SK-N-SH treated with all-trans-retinoic acid at 6 μM for 48 hours (cell line): ENCODE measurements around the gene ATP6V0C.

Source experiments
- ATAC-seq: fragments of 200-7000 bp; cut with Tn5 transposase; 3 replicates; pipeline ENCODE4 v1.9.1; 2020; ENCODE audit warnings: mild to moderate bottlenecking, moderate library complexity
- CSDC2 ChIP-seq: fragments of 250-450 bp; sonication (Bioruptor Pico); IDR thresholded peaks from 2 replicates; pipeline ENCODE4 v1.5.0; 2020; ENCODE audit warnings: mild to moderate bottlenecking, moderate library complexity
- ESRRG ChIP-seq: fragments of 250-450 bp; sonication (Bioruptor Pico); IDR thresholded peaks from 2 replicates; pipeline ENCODE4 v1.6.1; 2021; ENCODE audit warnings: mild to moderate bottlenecking
- GLIS3 ChIP-seq: fragments of 250-450 bp; sonication (Bioruptor Pico); IDR thresholded peaks from 2 replicates; pipeline ENCODE4 v1.5.0; 2020; ENCODE audit warnings: mild to moderate bottlenecking, moderate library complexity
- OSR1 ChIP-seq: fragments of 250-450 bp; sonication (Bioruptor Pico); IDR thresholded peaks from 2 replicates; pipeline ENCODE4 v1.8.0; 2022; ENCODE audit warnings: moderate library complexity, mild to moderate bottlenecking, inconsistent platforms
- PPARA ChIP-seq: fragments of 250-450 bp; sonication (Bioruptor Pico); IDR thresholded peaks from 2 replicates; pipeline ENCODE4 v1.5.0; 2020; ENCODE audit warnings: mild to moderate bottlenecking, borderline replicate concordance
- RARB ChIP-seq: fragments of 250-450 bp; sonication (Bioruptor Pico); IDR thresholded peaks from 2 replicates; pipeline ENCODE4 v1.8.0; 2021; ENCODE audit warnings: mild to moderate bottlenecking, moderate library complexity
- SNAI2 ChIP-seq: fragments of 250-450 bp; sonication (Bioruptor Pico); IDR thresholded peaks from 2 replicates; pipeline ENCODE4 v1.5.0; 2020; ENCODE audit warnings: mild to moderate bottlenecking, moderate library complexity
- TOX ChIP-seq: fragments of 250-450 bp; sonication (Bioruptor Pico); IDR thresholded peaks from 2 replicates; pipeline ENCODE4 v1.8.0; 2021; ENCODE audit warnings: mild to moderate bottlenecking, moderate library complexity, borderline replicate concordance
- ZC3H10 ChIP-seq: fragments of 250-450 bp; sonication (Bioruptor Pico); IDR thresholded peaks from 2 replicates; pipeline ENCODE4 v1.5.1; 2021; ENCODE audit warnings: mild to moderate bottlenecking, moderate library complexity
- ZFP3 ChIP-seq: fragments of 250-450 bp; sonication (Bioruptor Pico); IDR thresholded peaks from 2 replicates; pipeline ENCODE4 v1.5.0; 2020; ENCODE audit warnings: mild to moderate bottlenecking, moderate library complexity
- ZFP30 ChIP-seq: fragments of 450-650 bp; formaldehyde crosslinking; IDR thresholded peaks from 2 replicates; pipeline ENCODE4 v1.5.0; 2022; ENCODE audit warnings: mild to moderate bottlenecking, moderate library complexity
- ZNF565 ChIP-seq: fragments of 450-650 bp; formaldehyde crosslinking; conservative IDR thresholded peaks from 2 replicates; pipeline ENCODE4 v1.5.0; 2020; ENCODE audit warnings: low read depth, mild to moderate bottlenecking, moderate library complexity
- ZNF70 ChIP-seq: fragments of 450-650 bp; formaldehyde crosslinking; IDR thresholded peaks from 2 replicates; pipeline ENCODE4 v1.5.0; 2020; ENCODE audit warnings: mild to moderate bottlenecking, moderate library complexity
- ZNF8 ChIP-seq: fragments of 450-650 bp; formaldehyde crosslinking; IDR thresholded peaks from 2 replicates; pipeline ENCODE4 v1.5.0; 2020; ENCODE audit warnings: mild to moderate bottlenecking, moderate library complexity
- TF ChIP-seq, protein P1 (sequence below): fragments of 250-450 bp; sonication (Bioruptor Pico); IDR thresholded peaks from 2 replicates; pipeline ENCODE4 v1.8.0; 2021; ENCODE audit warnings: low read depth, mild to moderate bottlenecking, moderate library complexity, borderline replicate concordance
- TF ChIP-seq, protein P2 (sequence below): fragments of 250-450 bp; sonication (Bioruptor Pico); IDR thresholded peaks from 2 replicates; pipeline ENCODE4 v1.5.1; 2020; ENCODE audit warnings: low read depth, mild to moderate bottlenecking, moderate library complexity
- TF ChIP-seq, protein P3 (sequence below): fragments of 250-450 bp; sonication (Bioruptor Pico); IDR thresholded peaks from 2 replicates; pipeline ENCODE4 v1.5.1; 2021; ENCODE audit warnings: mild to moderate bottlenecking, moderate library complexity
- TF ChIP-seq, protein P4 (sequence below): fragments of 250-450 bp; sonication (Bioruptor Pico); IDR thresholded peaks from 2 replicates; pipeline ENCODE4 v1.5.0; 2020; ENCODE audit warnings: mild to moderate bottlenecking, moderate library complexity

The ATP6V0C gene

DNA sequence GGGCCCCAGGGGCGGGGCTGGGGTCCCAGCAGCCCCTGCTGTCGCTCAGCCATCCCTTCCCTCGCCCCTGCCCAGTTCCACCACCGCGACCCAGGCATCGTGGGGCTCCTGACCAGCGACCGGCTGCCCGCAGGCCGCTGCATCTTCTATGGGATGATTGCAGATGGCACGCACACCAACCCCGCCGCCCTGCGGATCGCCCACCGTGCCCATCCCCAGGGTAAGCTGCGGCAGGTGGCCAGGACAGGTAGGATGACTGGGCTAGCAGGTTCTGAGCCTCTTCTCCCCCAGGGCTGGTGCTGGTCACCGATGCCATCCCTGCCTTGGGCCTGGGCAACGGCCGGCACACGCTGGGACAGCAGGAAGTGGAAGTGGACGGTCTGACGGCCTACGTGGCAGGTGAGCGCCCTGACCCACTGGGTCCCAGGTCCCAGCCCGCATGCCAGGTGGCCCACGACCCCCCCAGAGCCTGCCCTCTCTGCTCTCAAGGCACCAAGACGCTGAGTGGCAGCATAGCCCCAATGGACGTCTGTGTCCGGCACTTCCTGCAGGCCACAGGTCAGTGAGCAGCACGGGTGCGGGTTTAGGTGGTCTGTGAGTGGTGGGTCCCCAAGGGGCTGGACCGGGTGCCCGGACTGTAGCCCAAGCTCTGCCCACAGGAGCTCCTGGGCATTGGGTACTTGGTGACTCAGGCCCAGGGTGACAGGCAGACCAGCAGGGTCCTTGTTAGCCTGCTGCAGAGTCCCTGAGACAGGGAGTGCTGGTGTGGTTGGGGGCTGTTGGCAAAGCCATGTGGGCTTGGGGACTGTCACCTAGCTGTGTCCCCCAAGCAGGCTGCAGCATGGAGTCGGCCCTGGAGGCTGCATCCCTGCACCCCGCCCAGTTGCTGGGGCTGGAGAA, 14.7 kb downstream of the ATP6V0C start:
- TF ChIP-seq RARB (no peak), CSDC2 (no peak), ZNF70 (CRISPR knock-in tag) (no peak), ZC3H10 (no peak), TOX (CRISPR knock-in tag) (no peak), GLIS3 (no peak), ZNF8 (CRISPR knock-in tag) (no peak), ZFP3 (CRISPR knock-in tag) (no peak), ZFP30 (CRISPR knock-in tag) (no peak)
- TF ChIP-seq, protein P1, sequence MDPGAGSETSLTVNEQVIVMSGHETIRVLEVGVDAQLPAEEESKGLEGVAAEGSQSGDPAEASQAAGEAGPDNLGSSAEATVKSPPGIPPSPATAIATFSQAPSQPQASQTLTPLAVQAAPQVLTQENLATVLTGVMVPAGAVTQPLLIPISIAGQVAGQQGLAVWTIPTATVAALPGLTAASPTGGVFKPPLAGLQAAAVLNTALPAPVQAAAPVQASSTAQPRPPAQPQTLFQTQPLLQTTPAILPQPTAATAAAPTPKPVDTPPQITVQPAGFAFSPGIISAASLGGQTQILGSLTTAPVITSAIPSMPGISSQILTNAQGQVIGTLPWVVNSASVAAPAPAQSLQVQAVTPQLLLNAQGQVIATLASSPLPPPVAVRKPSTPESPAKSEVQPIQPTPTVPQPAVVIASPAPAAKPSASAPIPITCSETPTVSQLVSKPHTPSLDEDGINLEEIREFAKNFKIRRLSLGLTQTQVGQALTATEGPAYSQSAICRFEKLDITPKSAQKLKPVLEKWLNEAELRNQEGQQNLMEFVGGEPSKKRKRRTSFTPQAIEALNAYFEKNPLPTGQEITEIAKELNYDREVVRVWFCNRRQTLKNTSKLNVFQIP (CRISPR knock-in tag) = no peak
- TF ChIP-seq, protein P2, sequence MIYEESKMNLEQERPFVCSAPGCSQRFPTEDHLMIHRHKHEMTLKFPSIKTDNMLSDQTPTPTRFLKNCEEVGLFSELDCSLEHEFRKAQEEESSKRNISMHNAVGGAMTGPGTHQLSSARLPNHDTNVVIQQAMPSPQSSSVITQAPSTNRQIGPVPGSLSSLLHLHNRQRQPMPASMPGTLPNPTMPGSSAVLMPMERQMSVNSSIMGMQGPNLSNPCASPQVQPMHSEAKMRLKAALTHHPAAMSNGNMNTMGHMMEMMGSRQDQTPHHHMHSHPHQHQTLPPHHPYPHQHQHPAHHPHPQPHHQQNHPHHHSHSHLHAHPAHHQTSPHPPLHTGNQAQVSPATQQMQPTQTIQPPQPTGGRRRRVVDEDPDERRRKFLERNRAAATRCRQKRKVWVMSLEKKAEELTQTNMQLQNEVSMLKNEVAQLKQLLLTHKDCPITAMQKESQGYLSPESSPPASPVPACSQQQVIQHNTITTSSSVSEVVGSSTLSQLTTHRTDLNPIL (CRISPR knock-in tag) = no peak
- ATAC-seq = no peak

DNA sequence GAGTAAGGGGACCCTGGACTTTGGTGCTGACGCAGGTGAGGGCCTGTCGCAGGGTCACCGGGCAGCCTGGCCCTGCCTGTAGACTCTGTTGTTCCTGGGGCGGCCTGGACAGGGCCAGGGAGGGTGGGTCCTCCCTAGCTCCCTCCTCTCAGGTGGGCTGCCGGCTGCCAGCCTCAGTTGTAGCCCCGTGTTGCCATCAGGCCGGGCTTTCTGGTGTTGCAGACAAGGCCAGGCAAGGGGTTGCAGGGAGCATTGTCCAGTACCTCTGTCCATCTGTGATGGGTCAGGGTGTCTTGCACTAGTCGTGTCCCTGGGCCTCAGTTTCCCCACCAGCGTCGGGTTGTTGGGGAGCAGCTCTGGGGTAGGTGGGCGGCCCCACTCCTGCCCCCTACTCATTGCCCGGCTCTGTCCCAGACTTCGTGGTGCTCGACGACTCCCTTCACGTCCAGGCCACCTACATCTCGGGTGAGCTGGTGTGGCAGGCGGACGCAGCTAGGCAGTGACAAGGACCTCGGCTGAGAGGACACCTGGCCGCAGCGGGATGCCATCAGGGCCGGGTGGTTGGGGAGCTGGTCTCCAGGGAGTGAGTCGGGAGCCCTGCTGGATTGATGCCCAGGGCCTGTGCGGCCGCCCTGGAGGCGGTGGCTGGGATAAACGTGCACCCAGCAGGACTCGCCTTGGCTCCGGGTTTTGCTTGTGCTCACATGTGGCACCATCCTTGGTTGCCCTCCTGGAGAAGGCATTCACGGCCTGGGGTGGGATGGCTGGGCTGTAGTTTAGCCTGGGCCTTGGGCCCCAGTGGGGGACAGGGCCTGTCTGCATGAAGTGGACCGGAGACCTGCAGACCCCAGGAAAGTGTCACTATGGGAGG, 15.5 kb downstream of the ATP6V0C start:
- TF ChIP-seq, protein P2 (CRISPR knock-in tag) = no peak
- TF ChIP-seq PPARA (CRISPR knock-in tag) (no peak), ZNF8 (CRISPR knock-in tag) (no peak), CSDC2 (no peak), ZFP3 (CRISPR knock-in tag) (no peak), OSR1 (CRISPR knock-in tag) (no peak), ZC3H10 (no peak), RARB (no peak), ZNF565 (no peak), GLIS3 (no peak), ESRRG (no peak), SNAI2 (no peak)
- TF ChIP-seq, protein P3, sequence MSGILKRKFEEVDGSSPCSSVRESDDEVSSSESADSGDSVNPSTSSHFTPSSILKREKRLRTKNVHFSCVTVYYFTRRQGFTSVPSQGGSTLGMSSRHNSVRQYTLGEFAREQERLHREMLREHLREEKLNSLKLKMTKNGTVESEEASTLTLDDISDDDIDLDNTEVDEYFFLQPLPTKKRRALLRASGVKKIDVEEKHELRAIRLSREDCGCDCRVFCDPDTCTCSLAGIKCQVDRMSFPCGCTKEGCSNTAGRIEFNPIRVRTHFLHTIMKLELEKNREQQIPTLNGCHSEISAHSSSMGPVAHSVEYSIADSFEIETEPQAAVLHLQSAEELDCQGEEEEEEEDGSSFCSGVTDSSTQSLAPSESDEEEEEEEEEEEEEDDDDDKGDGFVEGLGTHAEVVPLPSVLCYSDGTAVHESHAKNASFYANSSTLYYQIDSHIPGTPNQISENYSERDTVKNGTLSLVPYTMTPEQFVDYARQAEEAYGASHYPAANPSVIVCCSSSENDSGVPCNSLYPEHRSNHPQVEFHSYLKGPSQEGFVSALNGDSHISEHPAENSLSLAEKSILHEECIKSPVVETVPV (CRISPR knock-in tag) = no peak
- TF ChIP-seq, protein P1 (CRISPR knock-in tag) = no peak
- TF ChIP-seq, protein P4, sequence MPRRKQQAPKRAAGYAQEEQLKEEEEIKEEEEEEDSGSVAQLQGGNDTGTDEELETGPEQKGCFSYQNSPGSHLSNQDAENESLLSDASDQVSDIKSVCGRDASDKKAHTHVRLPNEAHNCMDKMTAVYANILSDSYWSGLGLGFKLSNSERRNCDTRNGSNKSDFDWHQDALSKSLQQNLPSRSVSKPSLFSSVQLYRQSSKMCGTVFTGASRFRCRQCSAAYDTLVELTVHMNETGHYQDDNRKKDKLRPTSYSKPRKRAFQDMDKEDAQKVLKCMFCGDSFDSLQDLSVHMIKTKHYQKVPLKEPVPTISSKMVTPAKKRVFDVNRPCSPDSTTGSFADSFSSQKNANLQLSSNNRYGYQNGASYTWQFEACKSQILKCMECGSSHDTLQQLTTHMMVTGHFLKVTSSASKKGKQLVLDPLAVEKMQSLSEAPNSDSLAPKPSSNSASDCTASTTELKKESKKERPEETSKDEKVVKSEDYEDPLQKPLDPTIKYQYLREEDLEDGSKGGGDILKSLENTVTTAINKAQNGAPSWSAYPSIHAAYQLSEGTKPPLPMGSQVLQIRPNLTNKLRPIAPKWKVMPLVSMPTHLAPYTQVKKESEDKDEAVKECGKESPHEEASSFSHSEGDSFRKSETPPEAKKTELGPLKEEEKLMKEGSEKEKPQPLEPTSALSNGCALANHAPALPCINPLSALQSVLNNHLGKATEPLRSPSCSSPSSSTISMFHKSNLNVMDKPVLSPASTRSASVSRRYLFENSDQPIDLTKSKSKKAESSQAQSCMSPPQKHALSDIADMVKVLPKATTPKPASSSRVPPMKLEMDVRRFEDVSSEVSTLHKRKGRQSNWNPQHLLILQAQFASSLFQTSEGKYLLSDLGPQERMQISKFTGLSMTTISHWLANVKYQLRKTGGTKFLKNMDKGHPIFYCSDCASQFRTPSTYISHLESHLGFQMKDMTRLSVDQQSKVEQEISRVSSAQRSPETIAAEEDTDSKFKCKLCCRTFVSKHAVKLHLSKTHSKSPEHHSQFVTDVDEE (CRISPR knock-in tag) = no peak
- ATAC-seq = no peak
